ENCODE results near the gene UMPS.

DNA sequence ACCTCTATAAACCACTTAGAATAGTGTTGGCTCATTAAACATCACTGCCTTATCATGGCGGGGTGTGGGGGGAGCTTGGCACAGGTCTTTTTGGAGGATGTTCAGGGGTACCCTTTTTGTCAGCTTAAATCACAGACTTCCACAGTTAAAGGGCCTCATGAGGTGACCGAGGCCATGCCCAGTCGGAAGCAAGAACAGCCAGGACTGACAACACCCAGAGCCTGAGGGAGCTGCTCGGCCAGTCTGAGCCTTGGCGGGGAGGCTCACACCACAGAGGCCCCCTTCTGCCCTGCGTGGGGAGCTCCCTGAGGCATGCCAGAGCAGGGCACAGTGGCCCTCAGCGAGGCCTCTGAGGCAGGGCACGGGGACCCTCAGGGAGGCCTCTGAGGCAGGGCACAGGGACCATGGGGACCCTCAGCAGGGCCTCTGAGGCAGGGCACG lies 49.5 kb downstream of the UMPS start:
- no peak for TF ChIP-seq EP300 (IDR thresholded peaks at IDR 0.05)
- no peak for TF ChIP-seq POLR2A (IDR thresholded peaks at IDR 0.05)
- TF ChIP-seq CTCF (IDR thresholded peaks at IDR 0.05), result no peak
